SK-N-MC (cell line): ENCODE data around the gene ZNF793.

Source experiments
- EZH2 ChIP-seq: fragments of 200-600 bp; sonication (generic); IDR thresholded peaks from one replicate; pipeline ENCODE4 v1.6.1; 2017; ENCODE audit warnings: antibody characterized with exemption
- FOXP2 ChIP-seq: optimal IDR thresholded peaks from 2 replicates; pipeline ENCODE3; 2011; ENCODE audit warnings: mild to moderate bottlenecking, moderate library complexity; ENCODE audit not compliant: insufficient read depth; ENCODE audit errors: extremely low read length, control extremely low read depth
- POLR2AphosphoS5 ChIP-seq: IDR thresholded peaks from 2 replicates; pipeline ENCODE4 v1.6.1; 2012; ENCODE audit warnings: mild to moderate bottlenecking, low read depth, low read length, borderline replicate concordance

GRCh38 chr19:37492213-37492612 is 14.5 kb upstream of the ZNF793 start:
- TF ChIP-seq EZH2 (no peak), POLR2AphosphoS5 (no peak), FOXP2 (no peak)
